Brain microvascular endothelial cell (primary cell): Measurements from ENCODE around the gene KCNK10.

Source experiments
- DNase-seq: peaks from one replicate; pipeline ENCODE4 v3.0.0-alpha.2; 2020
- H3K27ac ChIP-seq: fragments of 250-450 bp; sonication (Bioruptor Pico); 2 replicates; pipeline ENCODE4 v1.5.1; 2020; ENCODE audit warnings: mild to moderate bottlenecking, moderate library complexity
- H3K27me3 ChIP-seq: fragments of 250-450 bp; sonication (Bioruptor Pico); replicated peaks from 2 replicates; pipeline ENCODE4 v1.5.1; 2020; ENCODE audit warnings: mild to moderate bottlenecking
- H3K36me3 ChIP-seq: fragments of 250-450 bp; sonication (Bioruptor Pico); replicated peaks from 2 replicates; pipeline ENCODE4 v1.5.1; 2020; ENCODE audit warnings: mild to moderate bottlenecking
- H3K4me3 ChIP-seq: 2 replicates; pipeline ENCODE4 v1.5.1; 2011; ENCODE audit warnings: low read depth, mild to moderate bottlenecking, control low read depth, low read length, moderate library complexity
- in situ Hi-C: cut with HindIII; loops from 2 replicates; pipeline ENCODE4 v1.10.0; 2017; ENCODE audit warnings: low sequenced_read_pairs, low pct_ligation_motif_present
- TF ChIP-seq, protein P1 (sequence below): IDR thresholded peaks from 2 replicates; pipeline ENCODE4 v1.5.1; 2011; ENCODE audit warnings: low read depth, mild to moderate bottlenecking, moderate library complexity, low read length, control low read depth, inconsistent platforms; ENCODE audit errors: missing control alignments

KCNK10 gene, protein sequence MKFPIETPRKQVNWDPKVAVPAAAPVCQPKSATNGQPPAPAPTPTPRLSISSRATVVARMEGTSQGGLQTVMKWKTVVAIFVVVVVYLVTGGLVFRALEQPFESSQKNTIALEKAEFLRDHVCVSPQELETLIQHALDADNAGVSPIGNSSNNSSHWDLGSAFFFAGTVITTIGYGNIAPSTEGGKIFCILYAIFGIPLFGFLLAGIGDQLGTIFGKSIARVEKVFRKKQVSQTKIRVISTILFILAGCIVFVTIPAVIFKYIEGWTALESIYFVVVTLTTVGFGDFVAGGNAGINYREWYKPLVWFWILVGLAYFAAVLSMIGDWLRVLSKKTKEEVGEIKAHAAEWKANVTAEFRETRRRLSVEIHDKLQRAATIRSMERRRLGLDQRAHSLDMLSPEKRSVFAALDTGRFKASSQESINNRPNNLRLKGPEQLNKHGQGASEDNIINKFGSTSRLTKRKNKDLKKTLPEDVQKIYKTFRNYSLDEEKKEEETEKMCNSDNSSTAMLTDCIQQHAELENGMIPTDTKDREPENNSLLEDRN

DNA sequence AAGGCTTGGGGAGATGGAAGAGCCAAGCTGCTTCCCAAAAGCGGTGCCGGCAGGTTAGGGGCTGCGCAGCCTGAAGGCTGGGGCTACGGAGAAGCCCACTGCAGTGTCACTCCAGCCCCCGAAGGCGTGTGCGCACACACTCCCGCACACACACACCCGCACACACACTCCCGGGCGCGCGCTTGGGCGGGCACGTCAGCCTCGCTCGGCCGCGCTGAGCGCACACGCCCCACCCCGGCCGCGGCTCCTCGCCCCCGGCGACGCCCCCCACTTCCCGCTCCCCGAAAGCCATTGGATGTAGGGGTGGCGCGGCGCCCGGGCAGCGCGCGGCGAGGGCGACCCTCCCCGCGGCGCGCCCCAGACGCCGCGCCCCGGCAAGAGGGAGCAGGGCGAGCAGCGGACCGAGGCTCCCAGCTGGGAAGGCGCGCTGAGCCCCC lies at the start of gene KCNK10:
TSS of gene KCNK10 (minus strand) at position 184 of the 437 bp plus-strand sequence. CDS start 471 bp downstream, outside the sequence.
- peak within 1 kb of the TSS; percentile 36 for H3K4me3 ChIP-seq
- no peak for DNase-seq
- H3K27me3 ChIP-seq = peaks cover 60% of the 10 kb centered on the region
- in situ Hi-C loops = no loop called here
- H3K27ac ChIP-seq = no peak within 1 kb of the TSS
- H3K36me3 ChIP-seq = no peaks in the 10 kb centered on the region
- TF ChIP-seq, protein P1, sequence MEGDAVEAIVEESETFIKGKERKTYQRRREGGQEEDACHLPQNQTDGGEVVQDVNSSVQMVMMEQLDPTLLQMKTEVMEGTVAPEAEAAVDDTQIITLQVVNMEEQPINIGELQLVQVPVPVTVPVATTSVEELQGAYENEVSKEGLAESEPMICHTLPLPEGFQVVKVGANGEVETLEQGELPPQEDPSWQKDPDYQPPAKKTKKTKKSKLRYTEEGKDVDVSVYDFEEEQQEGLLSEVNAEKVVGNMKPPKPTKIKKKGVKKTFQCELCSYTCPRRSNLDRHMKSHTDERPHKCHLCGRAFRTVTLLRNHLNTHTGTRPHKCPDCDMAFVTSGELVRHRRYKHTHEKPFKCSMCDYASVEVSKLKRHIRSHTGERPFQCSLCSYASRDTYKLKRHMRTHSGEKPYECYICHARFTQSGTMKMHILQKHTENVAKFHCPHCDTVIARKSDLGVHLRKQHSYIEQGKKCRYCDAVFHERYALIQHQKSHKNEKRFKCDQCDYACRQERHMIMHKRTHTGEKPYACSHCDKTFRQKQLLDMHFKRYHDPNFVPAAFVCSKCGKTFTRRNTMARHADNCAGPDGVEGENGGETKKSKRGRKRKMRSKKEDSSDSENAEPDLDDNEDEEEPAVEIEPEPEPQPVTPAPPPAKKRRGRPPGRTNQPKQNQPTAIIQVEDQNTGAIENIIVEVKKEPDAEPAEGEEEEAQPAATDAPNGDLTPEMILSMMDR = no peak

DNA sequence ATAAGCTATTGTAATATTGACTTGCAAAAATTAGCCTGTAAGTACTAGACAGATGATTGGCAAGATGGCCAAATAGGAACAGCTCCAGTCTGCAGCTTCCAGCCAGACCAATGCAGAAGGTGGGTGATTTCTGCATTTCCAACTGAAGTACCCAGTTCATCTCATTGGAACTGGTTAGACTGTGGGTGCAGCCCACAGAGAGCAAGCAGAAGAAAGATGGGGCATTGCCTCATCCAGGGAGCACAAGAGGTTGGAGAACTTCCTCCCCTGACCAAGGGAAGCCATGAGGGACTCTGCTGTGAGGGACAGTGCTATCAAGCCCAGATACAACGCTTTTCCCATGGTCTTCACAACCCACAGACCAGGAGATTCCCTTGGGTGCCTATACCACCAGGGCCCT lies 46.4 kb upstream of the KCNK10 start:
- Histone ChIP-seq H3K27me3 (no peaks in the 10 kb centered on the region), H3K36me3 (no peaks in the 10 kb centered on the region), H3K4me3 (no peak overlapping the region), H3K27ac (no peak overlapping the region)
- TF ChIP-seq, protein P1 = no peak
- no peak for DNase-seq
- in situ Hi-C loops = no loop called here

DNA sequence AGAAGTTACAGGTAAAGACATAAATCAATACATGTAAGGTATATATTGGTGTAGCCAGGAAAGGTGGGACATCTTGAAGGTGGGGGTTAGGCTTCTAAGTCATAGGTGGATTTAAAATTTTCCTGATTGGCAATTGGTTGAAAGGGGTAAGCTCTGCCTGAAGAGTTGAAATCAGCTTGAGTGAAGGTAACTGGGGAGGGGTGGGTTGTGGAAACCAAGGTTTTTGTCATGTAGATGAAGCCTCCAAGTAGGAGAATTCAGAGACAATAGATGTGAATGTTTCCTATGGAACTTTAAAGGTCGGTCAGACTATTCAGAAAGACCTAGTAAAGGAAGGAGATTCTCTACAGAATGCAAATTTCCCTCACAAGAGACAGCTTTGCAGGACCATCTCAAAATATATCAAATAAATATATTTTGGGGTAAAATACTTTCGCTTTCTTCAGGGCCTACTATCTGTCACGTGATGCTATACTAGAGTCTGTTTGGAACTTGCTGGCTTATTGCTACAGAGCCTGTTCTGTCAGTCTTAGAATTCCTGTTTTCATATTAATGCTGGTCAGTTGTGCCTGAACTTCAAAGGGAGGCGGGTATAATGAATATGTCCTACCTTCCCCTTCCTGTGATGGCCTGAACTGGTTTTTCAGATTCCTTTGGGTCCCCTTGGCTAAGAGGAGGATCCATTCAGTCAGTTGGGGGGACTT lies 41.8 kb upstream of the KCNK10 start:
- DNase-seq = no peak
- TF ChIP-seq, protein P1 = no peak
- no peaks in the 10 kb centered on the region for H3K27me3 ChIP-seq
- H3K36me3 ChIP-seq = no peaks in the 10 kb centered on the region
- H3K4me3 ChIP-seq = no peak overlapping the region
- no peak overlapping the region for H3K27ac ChIP-seq
- in situ Hi-C loops = no loop called here

- DNase-seq = no peak
- Histone ChIP-seq H3K27me3 (no peaks in the 10 kb centered on the region), H3K27ac (no peak overlapping the region), H3K4me3 (no peak overlapping the region), H3K36me3 (no peaks in the 10 kb centered on the region)
- in situ Hi-C loops = no loop called here
- TF ChIP-seq, protein P1 = no peak
Observed at GRCh38 chr14:88363644-88364043, 40.6 kb upstream of the KCNK10 start.

- no peak overlapping the region for H3K27ac ChIP-seq
Observed at GRCh38 chr14:88359500-88359899, 36.4 kb upstream of the KCNK10 start.

More at GRCh38 chr14:88359500-88359899, 36.4 kb upstream of the KCNK10 start:
- DNase-seq = no peak
- TF ChIP-seq, protein P1 = no peak
- no peaks in the 10 kb centered on the region for H3K36me3 ChIP-seq
- no peaks in the 10 kb centered on the region for H3K27me3 ChIP-seq
- in situ Hi-C loops = no loop called here
- H3K4me3 ChIP-seq = no peak overlapping the region
